GM12878 (cell line): ENCODE measurements around the gene CD72. TPM values are rescaled to one million over a fixed set of nuclear protein-coding genes. Genes with fewer than 3 reads are reported as not detected.

Experiments
- ATAC-seq: fragments of 200-7000 bp; cut with Tn5 transposase; 3 replicates; pipeline ENCODE4 v1.9.1; 2020; ENCODE audit warnings: mild to moderate bottlenecking, moderate library complexity
- BruUV-seq: library from RNA; stranded (reverse); fragments of 400-500 nt; replicated peaks from 2 replicates; lab custom pipeline; 2021; lab: Mats Ljungman, UMichigan
- CTCF ChIA-PET: fragments of 300-600 bp; sonication (Branson Sonifier 250); formaldehyde crosslinking; extraction: SDS; loops from one replicate; lab custom pipeline; 2021; ENCODE audit warnings: inconsistent platforms; lab: Yijun Ruan, JAX
- POLR2A ChIA-PET: fragments of 350-600 bp; formaldehyde crosslinking; extraction: SDS; loops from one replicate; lab custom pipeline; 2021; ENCODE audit warnings: inconsistent platforms; lab: Charles Lee
- RAD21 ChIA-PET: fragments of 300-600 bp; sonication (Branson Sonifier 250); formaldehyde crosslinking; loops from one replicate; lab custom pipeline; 2023; ENCODE audit warnings: antibody characterized with exemption; ENCODE audit not compliant: unreplicated experiment; lab: Charles Lee
- SMC1A ChIA-PET: fragments of 300-600 bp; sonication (Branson Sonifier 250); formaldehyde crosslinking; loops from one replicate; lab custom pipeline; 2023; ENCODE audit not compliant: unreplicated experiment, uncharacterized antibody; lab: Charles Lee
- DNase-seq: peaks from one replicate; pipeline ENCODE4 v3.0.0-alpha.2; 2011; ENCODE audit warnings: low read depth, low spot score
- FAIRE-seq: peaks from 3 replicates; lab custom pipeline; 2011; peaks lifted over from hg19 to GRCh38; lab: Jason Lieb, UNC
- H2AFZ ChIP-seq: 2 replicates; pipeline ENCODE4 v1.6.0; 2011; ENCODE audit warnings: low read depth, low read length, control low read depth; ENCODE audit not compliant: control insufficient read depth
- H3K27ac ChIP-seq: 2 replicates; pipeline ENCODE4 v1.5.1; 2011; ENCODE audit warnings: control low read depth; ENCODE audit not compliant: control insufficient read depth, insufficient read depth
- H3K27me3 ChIP-seq, 2 experiments: replicated peaks in 1 of 2; 2 replicates each; pipeline versions ENCODE4 v1.6.0 to v1.6.1; 2011; ENCODE audit warnings: low read length in 1 of 2; ENCODE audit not compliant: control insufficient read depth in 2 of 2, insufficient read depth in 2 of 2
- H3K36me3 ChIP-seq, 2 experiments: 2 replicates each; pipeline ENCODE4 v1.5.1; 2011; ENCODE audit warnings: low read length in 1 of 2; ENCODE audit not compliant: control insufficient read depth in 2 of 2, insufficient read depth in 2 of 2
- H3K4me1 ChIP-seq: 2 replicates; pipeline ENCODE4 v1.6.1; 2011; ENCODE audit warnings: mild to moderate bottlenecking, low read length, moderate library complexity, mixed read lengths; ENCODE audit not compliant: control insufficient read depth, insufficient read depth
- H3K4me2 ChIP-seq: 2 replicates; pipeline ENCODE4 v1.6.0; 2011; ENCODE audit warnings: control low read depth; ENCODE audit not compliant: control insufficient read depth, insufficient read depth
- H3K4me3 ChIP-seq: fragments of 200-600 bp; sonication (generic); 2 replicates; pipeline ENCODE4 v1.5.1; 2016
- H3K79me2 ChIP-seq: 2 replicates; pipeline ENCODE4 v1.6.0; 2011; ENCODE audit warnings: low read length; ENCODE audit not compliant: control insufficient read depth, insufficient read depth
- H3K9ac ChIP-seq: 2 replicates; pipeline ENCODE4 v1.8.0; 2011; ENCODE audit warnings: low read length, control low read depth, mixed read lengths; ENCODE audit not compliant: control insufficient read depth, insufficient read depth
- H3K9me3 ChIP-seq: replicated peaks from 3 replicates; pipeline ENCODE4 v1.5.1; 2011; ENCODE audit warnings: mild to moderate bottlenecking, low read length; ENCODE audit not compliant: control insufficient read depth, insufficient read depth
- H4K20me1 ChIP-seq: 2 replicates; pipeline ENCODE4 v1.6.0; 2011; ENCODE audit not compliant: control insufficient read depth, insufficient read depth
- EED ChIP-seq: sonication (generic); IDR thresholded peaks from 2 replicates; pipeline ENCODE4 v1.6.1; 2016; ENCODE audit warnings: antibody characterized with exemption, low read depth
- JUNB ChIP-seq: IDR thresholded peaks from 2 replicates; pipeline ENCODE4 v1.6.1; 2016; ENCODE audit warnings: antibody characterized with exemption, mild to moderate bottlenecking
- LARP7 ChIP-seq: fragments of 450-650 bp; IDR thresholded peaks from 2 replicates; pipeline ENCODE4 v1.6.1; 2017; ENCODE audit warnings: mild to moderate bottlenecking
- NFXL1 ChIP-seq: fragments of 450-650 bp; IDR thresholded peaks from 2 replicates; pipeline ENCODE4 v1.6.1; 2017; ENCODE audit warnings: antibody characterized with exemption, mild to moderate bottlenecking, borderline replicate concordance
- PAX8 ChIP-seq: fragments of 450-650 bp; IDR thresholded peaks from 2 replicates; pipeline ENCODE4 v1.6.1; 2017; ENCODE audit warnings: mild to moderate bottlenecking, moderate library complexity
- ZNF24 ChIP-seq: fragments of 450-650 bp; IDR thresholded peaks from 2 replicates; pipeline ENCODE4 v1.6.1; 2017; ENCODE audit warnings: antibody characterized with exemption, mild to moderate bottlenecking
- ZNF274 ChIP-seq: IDR thresholded peaks from one replicate; pipeline ENCODE4 v1.8.0; 2011; ENCODE audit not compliant: insufficient read length, insufficient read depth
- ZNF592 ChIP-seq: fragments of 450-650 bp; IDR thresholded peaks from 2 replicates; pipeline ENCODE4 v1.6.1; 2017; ENCODE audit warnings: mild to moderate bottlenecking, moderate library complexity
- WGBS: methylation state at CpG from one replicate; pipeline ENCODE4 v1.1.6; 2016; ENCODE audit warnings: low lambda C conversion rate; ENCODE audit not compliant: insufficient replicate concordance, insufficient coverage; ENCODE audit errors: missing lambda C conversion rate; 5-methylcytosine and 5-hydroxymethylcytosine counted together
- in situ Hi-C: fragments of 300-500 bp; cut with MboI; formaldehyde crosslinking; loops from 9 replicates; pipeline ENCODE4 v1.14.3; 2018; ENCODE audit warnings: mixed read lengths
- intact Hi-C: fragments of 100-400 bp; cut with micrococcal nuclease; formaldehyde crosslinking; loops from one replicate; pipeline ENCODE4 v1.14.2; 2022; ENCODE audit not compliant: unreplicated experiment
- polyA plus RNA-seq, 11 experiments: library from polyadenylated mRNA; depleted of rRNA in 4 of 11; unstranded in 6 of 11; stranded (reverse) in 5 of 11; fragments of >200 nt; fragmentation: Nextera tagmentation in 4 of 11; fragmentation: Illumina TruSeq in 1 of 11; extraction: Ambion mirVana in 4 of 11; extraction: Trizol in 1 of 11; gene quantifications; 1 replicate in 1 of 11; 2 replicates in 10 of 11; pipeline versions ENCODE4 v1.2.1 to v1.2.3, GENCODE V29; 2011 to 2016; ENCODE audit warnings: inconsistent platforms in 2 of 11, missing spikeins in 2 of 11, low read depth in 1 of 11
- total RNA-seq, 4 experiments: library from RNA; depleted of rRNA in 3 of 4; stranded (reverse); fragments of >200 nt in 3 of 4; fragmentation: Illumina TruSeq in 1 of 4; extraction: Trizol in 1 of 4; gene quantifications; 2 replicates each; pipeline versions ENCODE4 v1.2.1 to v1.2.3, GENCODE V29; 2013 to 2021

Gene CD72
- total and polyA plus RNA-seq, 10 of the 15 experiments (the other 5 are each of a cell fraction or from before 2014, with no cell fraction given), result 2.1 to 14.2 (median 4.4) TPM

- TF ChIP-seq ZNF592 (no peak), NFXL1 (no peak), PAX8 (no peak), LARP7 (no peak)
Observed at GRCh38 chr9:35652829-35653209, 34.6 kb upstream of the CD72 start (continued).

- FAIRE-seq (no peak), ATAC-seq (no peak), DNase-seq (no peak)
- Histone ChIP-seq H3K27me3 (no peaks in the 10 kb centered on the region), H3K36me3 (no peaks in the 10 kb centered on the region), H3K4me2 (no peak overlapping the region), H3K4me1 (peaks cover 30% of the 10 kb centered on the region), H3K27ac (no peak overlapping the region), H2AFZ (no peak overlapping the region), H3K9ac (no peak overlapping the region), H3K79me2 (peaks cover 18% of the 10 kb centered on the region), H3K9me3 (no peaks in the 10 kb centered on the region), H4K20me1 (no peaks in the 10 kb centered on the region), H3K4me3 (no peak overlapping the region)
- ChIA-PET CTCF (interaction anchor here (1.1 to 8.8 kb wide), 6 partner anchors 12 to 77 kb away, joined by 3 to 139 read pairs (median 58); partner anchors contain the start of genes ARHGEF39, CD72, CREB3 and TLN1), RAD21 (interaction anchor here (9.6 kb wide), 1 partner anchor 77 kb away, joined by 133 read pairs; the partner anchor contains the start of genes CREB3 and TLN1), SMC1A (interaction anchor here (6.5 kb wide), 1 partner anchor 78 kb away, joined by 96 read pairs; the partner anchor contains the start of genes CREB3 and TLN1), POLR2A (interaction anchor here (8.1 to 11.1 kb wide), 2 partner anchors 8 to 77 kb away, joined by 127 to 163 read pairs; partner anchors contain the start of genes ARHGEF39, CCDC107, CREB3 and RMRP)
- WGBS, result 91% methylated on average over 7 of the region's 7 CpGs
- BruUV-seq, result no TSS peak
- intact Hi-C loops (loop anchor here (10.0 kb wide), 1 partner anchor 173 kb away; the partner anchor contains the start of genes FAM221B and TMEM8B), in situ Hi-C loops (no loop called here)
- TF ChIP-seq JUNB (peak; percentile 29; the same call in 1 of the 2 replicates), EED (0 out of 2 replicates have a peak, but pooled peaks have one; percentile 30), ZNF274 (no peak), ZNF24 (no peak)
Observed at GRCh38 chr9:35651956-35652828, 34.0 kb upstream of the CD72 start.
